Measurements from ENCODE around the gene ZNF492.

DNA sequence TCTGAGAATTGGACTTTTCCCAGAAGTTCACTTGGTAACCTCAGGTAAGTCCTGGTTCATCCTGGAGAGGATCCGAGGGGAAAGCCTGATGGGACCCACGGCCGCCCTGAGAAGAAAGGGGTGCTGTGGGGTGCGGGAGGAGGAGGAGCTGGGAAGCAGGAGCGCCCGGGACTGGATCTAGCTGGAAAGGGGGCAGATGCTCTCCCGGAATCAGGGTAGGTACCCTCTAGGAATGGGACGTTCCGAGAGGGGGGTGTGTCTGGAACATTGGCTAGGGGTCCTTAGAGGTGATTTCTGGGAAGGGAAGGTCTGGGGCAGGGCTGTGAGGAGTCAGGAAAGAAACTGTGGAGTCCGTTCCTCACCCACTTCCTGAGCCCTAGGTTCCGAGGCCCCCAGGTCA, 38.7 kb upstream of the ZNF492 start:
- TF ChIP-seq, protein P1, sequence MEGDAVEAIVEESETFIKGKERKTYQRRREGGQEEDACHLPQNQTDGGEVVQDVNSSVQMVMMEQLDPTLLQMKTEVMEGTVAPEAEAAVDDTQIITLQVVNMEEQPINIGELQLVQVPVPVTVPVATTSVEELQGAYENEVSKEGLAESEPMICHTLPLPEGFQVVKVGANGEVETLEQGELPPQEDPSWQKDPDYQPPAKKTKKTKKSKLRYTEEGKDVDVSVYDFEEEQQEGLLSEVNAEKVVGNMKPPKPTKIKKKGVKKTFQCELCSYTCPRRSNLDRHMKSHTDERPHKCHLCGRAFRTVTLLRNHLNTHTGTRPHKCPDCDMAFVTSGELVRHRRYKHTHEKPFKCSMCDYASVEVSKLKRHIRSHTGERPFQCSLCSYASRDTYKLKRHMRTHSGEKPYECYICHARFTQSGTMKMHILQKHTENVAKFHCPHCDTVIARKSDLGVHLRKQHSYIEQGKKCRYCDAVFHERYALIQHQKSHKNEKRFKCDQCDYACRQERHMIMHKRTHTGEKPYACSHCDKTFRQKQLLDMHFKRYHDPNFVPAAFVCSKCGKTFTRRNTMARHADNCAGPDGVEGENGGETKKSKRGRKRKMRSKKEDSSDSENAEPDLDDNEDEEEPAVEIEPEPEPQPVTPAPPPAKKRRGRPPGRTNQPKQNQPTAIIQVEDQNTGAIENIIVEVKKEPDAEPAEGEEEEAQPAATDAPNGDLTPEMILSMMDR (conservative IDR thresholded peaks at IDR 0.05; ENCODE audit: low read length) = no peak
- TF ChIP-seq EZH2phosphoT487 (IDR thresholded peaks at IDR 0.05; ENCODE audit: borderline replicate concordance) = no peak

Measured in Loucy (cell line).